Measurements from ENCODE around the gene AOPEP. TPM values are rescaled to one million over a fixed set of nuclear protein-coding genes. Genes with fewer than 3 reads are reported as not detected.

AOPEP gene
- total RNA-seq, 2 experiments from 2014 or later: 6.9 to 7.0 TPM

DNA sequence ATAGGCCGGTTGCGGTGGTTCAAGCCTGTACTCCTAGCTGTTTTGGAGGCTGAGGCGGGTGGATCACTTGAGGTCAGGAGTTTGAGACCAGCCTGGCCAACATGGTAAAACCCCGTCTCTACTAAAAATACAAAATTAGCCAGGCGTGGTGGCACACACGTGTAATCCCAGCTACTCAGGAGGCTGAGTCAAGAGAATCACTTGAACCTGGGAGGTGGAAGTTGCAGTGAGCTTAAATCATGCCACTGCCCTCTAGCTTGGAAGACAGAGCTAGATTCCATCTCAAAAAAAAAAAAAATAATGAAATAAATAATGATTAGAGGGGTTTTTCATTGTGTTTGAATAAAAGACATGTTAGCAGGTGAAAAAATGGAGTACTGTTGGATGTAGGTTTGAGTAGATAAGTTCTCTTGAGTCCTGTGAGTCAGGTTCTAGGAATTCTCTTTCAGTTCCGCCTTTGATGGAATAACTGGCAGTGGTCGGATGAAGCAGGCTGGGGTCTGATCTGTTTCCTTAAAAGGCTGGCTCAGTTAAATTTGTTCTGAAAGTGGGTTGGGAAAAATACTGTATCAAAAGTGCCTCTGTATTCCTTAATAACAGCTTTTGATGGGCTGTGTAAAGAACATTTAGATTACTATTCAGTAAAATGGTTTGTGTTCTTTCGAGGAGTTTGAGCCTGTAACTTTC is 73.2 kb downstream of the AOPEP start:
- no peaks in the 10 kb centered on the region for H3K4me1 Mint-ChIP-seq (ENCODE audit: low read depth)
- no peak for DNase-seq
- intact Hi-C loops (cut with DNase I, micrococcal nuclease): no loop called here
- H3K4me3 Mint-ChIP-seq: no peak overlapping the region
- H3K4me1 ChIP-seq (ENCODE audit: insufficient read depth, low read length): no peaks in the 10 kb centered on the region
- peaks cover 63% of the 10 kb centered on the region for H3K36me3 Mint-ChIP-seq (ENCODE audit: low read depth)
- ATAC-seq (ENCODE audit: poor library complexity): no peak
- ChIA-PET POLR2A (no interaction called here), CTCF (interaction anchor here (0.6 kb wide), 1 partner anchor 58 kb away, joined by 3 read pairs; no protein-coding TSS in a partner anchor)
- no peak overlapping the region for H3K4me3 ChIP-seq (ENCODE audit: low read length)
- H3K9me3 ChIP-seq (ENCODE audit: control insufficient read depth in 1 of 2, insufficient read depth in 1 of 2, low read length in 2 of 2): no peaks in the 10 kb centered on the region
- no peaks in the 10 kb centered on the region for H3K27me3 Mint-ChIP-seq
- no peak overlapping the region for H3K27ac Mint-ChIP-seq
- no peak overlapping the region for H3K27ac ChIP-seq (ENCODE audit: low read depth in 1 of 2, low read length in 2 of 2)
- peaks cover 7% of the 10 kb centered on the region for H3K36me3 ChIP-seq (ENCODE audit: insufficient read depth, low read length)
- H3K27me3 ChIP-seq (ENCODE audit: control insufficient read depth in 1 of 2, insufficient read depth in 2 of 2, low read length in 2 of 2): no peaks in the 10 kb centered on the region
- TF ChIP-seq, protein P1, sequence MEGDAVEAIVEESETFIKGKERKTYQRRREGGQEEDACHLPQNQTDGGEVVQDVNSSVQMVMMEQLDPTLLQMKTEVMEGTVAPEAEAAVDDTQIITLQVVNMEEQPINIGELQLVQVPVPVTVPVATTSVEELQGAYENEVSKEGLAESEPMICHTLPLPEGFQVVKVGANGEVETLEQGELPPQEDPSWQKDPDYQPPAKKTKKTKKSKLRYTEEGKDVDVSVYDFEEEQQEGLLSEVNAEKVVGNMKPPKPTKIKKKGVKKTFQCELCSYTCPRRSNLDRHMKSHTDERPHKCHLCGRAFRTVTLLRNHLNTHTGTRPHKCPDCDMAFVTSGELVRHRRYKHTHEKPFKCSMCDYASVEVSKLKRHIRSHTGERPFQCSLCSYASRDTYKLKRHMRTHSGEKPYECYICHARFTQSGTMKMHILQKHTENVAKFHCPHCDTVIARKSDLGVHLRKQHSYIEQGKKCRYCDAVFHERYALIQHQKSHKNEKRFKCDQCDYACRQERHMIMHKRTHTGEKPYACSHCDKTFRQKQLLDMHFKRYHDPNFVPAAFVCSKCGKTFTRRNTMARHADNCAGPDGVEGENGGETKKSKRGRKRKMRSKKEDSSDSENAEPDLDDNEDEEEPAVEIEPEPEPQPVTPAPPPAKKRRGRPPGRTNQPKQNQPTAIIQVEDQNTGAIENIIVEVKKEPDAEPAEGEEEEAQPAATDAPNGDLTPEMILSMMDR (IDR thresholded peaks at IDR 0.05): no peak
- H3K9me3 Mint-ChIP-seq: no peaks in the 10 kb centered on the region

DNA sequence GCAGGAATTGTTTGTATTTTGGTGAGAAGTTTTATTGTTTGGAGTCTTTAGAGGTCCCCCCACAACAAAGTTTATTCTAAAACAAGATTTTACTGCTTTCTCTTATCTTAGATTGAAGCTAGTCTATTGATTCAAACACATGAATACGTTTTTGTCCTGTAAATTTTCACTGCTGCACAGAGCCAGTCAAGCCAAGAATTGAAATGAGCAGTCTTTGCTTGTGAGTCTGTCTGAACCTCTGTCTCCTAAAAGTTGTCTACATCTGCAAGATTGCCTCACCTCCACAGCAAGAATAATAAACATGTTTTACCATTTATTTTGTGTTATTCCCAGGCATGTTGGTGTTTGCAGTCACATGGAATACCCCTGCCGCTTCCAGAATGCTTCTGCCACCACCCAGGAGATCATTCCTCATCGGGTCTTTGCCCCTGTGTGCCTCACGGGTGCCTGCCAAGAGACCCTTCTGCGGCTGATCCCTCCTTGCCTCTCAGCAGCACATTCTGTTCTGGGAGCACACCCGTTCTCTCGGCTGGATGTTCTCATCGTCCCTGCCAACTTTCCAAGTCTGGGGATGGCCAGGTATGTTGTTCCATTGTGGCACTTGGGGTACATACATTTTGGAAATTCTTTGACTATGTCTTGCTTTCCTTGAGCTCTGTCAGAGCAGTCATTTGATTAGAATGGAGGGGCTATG is 74.1 kb downstream of the AOPEP start:
- DNase-seq (no peak), ATAC-seq (ENCODE audit: poor library complexity) (no peak)
- Histone ChIP-seq H3K36me3 (ENCODE audit: insufficient read depth, low read length) (peaks cover 7% of the 10 kb centered on the region), H3K27me3 (ENCODE audit: control insufficient read depth in 1 of 2, insufficient read depth in 2 of 2, low read length in 2 of 2) (no peaks in the 10 kb centered on the region), H3K9me3 (ENCODE audit: control insufficient read depth in 1 of 2, insufficient read depth in 1 of 2, low read length in 2 of 2) (no peaks in the 10 kb centered on the region), H3K4me3 (ENCODE audit: low read length) (no peak overlapping the region), H3K27ac (ENCODE audit: low read depth in 1 of 2, low read length in 2 of 2) (no peak overlapping the region), H3K4me1 (ENCODE audit: insufficient read depth, low read length) (no peaks in the 10 kb centered on the region)
- Mint-ChIP-seq H3K27ac (no peak overlapping the region), H3K9me3 (no peaks in the 10 kb centered on the region), H3K27me3 (no peaks in the 10 kb centered on the region), H3K4me1 (ENCODE audit: low read depth) (no peaks in the 10 kb centered on the region), H3K36me3 (ENCODE audit: low read depth) (peaks cover 54% of the 10 kb centered on the region), H3K4me3 (no peak overlapping the region)
- ChIA-PET POLR2A (no interaction called here), CTCF (no interaction called here)
- TF ChIP-seq, protein P1 (IDR thresholded peaks at IDR 0.05): no peak
- intact Hi-C loops (cut with DNase I, micrococcal nuclease): no loop called here

GRCh38 chr9:94801234-94801633 is 74.7 kb downstream of the AOPEP start:
- ChIA-PET POLR2A (no interaction called here), CTCF (no interaction called here)
- Mint-ChIP-seq H3K27me3 (no peaks in the 10 kb centered on the region), H3K36me3 (ENCODE audit: low read depth) (peaks cover 55% of the 10 kb centered on the region), H3K9me3 (no peaks in the 10 kb centered on the region), H3K27ac (no peak overlapping the region), H3K4me1 (ENCODE audit: low read depth) (no peaks in the 10 kb centered on the region), H3K4me3 (no peak overlapping the region)
- TF ChIP-seq, protein P1 (IDR thresholded peaks at IDR 0.05): no peak
- Histone ChIP-seq H3K4me1 (ENCODE audit: insufficient read depth, low read length) (no peaks in the 10 kb centered on the region), H3K27me3 (ENCODE audit: control insufficient read depth in 1 of 2, insufficient read depth in 2 of 2, low read length in 2 of 2) (no peaks in the 10 kb centered on the region), H3K36me3 (ENCODE audit: insufficient read depth, low read length) (peaks cover 7% of the 10 kb centered on the region), H3K4me3 (ENCODE audit: low read length) (no peak overlapping the region), H3K27ac (ENCODE audit: low read depth in 1 of 2, low read length in 2 of 2) (no peak overlapping the region), H3K9me3 (ENCODE audit: control insufficient read depth in 1 of 2, insufficient read depth in 1 of 2, low read length in 2 of 2) (no peaks in the 10 kb centered on the region)
- DNase-seq: no peak
- ATAC-seq (ENCODE audit: poor library complexity): no peak
- intact Hi-C loops (cut with DNase I, micrococcal nuclease): no loop called here

Data from CD4-positive, alpha-beta T cell (primary cell).